HG02973 (cell line): ENCODE measurements around the gene JARID2.

Experiments used
- ATAC-seq: cut with Tn5 transposase; IDR thresholded peaks from one replicate; pipeline ENCODE4 v1.9.1; 2021; ENCODE audit warnings: moderate library complexity; ENCODE audit not compliant: unreplicated experiment

The JARID2 gene

GRCh38 chr6:15434823-15435380 lies 189.0 kb downstream of the JARID2 start:
- ATAC-seq = no peak

GRCh38 chr6:15435468-15435867 lies 189.6 kb downstream of the JARID2 start:
- ATAC-seq = no peak

- ATAC-seq = no peak
Observed at GRCh38 chr6:15436451-15436850, 190.6 kb downstream of the JARID2 start.

GRCh38 chr6:15437090-15437635 lies 191.3 kb downstream of the JARID2 start:
- no peak for ATAC-seq

- ATAC-seq = no peak
Observed at GRCh38 chr6:15439410-15440025, 193.6 kb downstream of the JARID2 start.

GRCh38 chr6:15440040-15440439 lies 194.2 kb downstream of the JARID2 start:
- no peak for ATAC-seq

- ATAC-seq = no peak
Observed at GRCh38 chr6:15441215-15441868, 195.5 kb downstream of the JARID2 start.

- no peak for ATAC-seq
Observed at GRCh38 chr6:15441981-15442380, 196.1 kb downstream of the JARID2 start.

GRCh38 chr6:15442467-15442866 lies 196.6 kb downstream of the JARID2 start:
- no peak for ATAC-seq

GRCh38 chr6:15443119-15443830 lies 197.4 kb downstream of the JARID2 start:
- ATAC-seq = no peak

GRCh38 chr6:15444081-15444731 lies 198.3 kb downstream of the JARID2 start:
- no peak for ATAC-seq

- ATAC-seq = no peak
Observed at GRCh38 chr6:15444881-15445280, 199.0 kb downstream of the JARID2 start.

- no peak for ATAC-seq
Observed at GRCh38 chr6:15447546-15448267, 201.8 kb downstream of the JARID2 start.

GRCh38 chr6:15449011-15449410 lies 203.1 kb downstream of the JARID2 start:
- no peak for ATAC-seq

GRCh38 chr6:15451738-15452137 lies 205.9 kb downstream of the JARID2 start:
- ATAC-seq = no peak

GRCh38 chr6:15452182-15452941 lies 206.5 kb downstream of the JARID2 start:
- no peak for ATAC-seq

GRCh38 chr6:15453186-15453585 lies 207.3 kb downstream of the JARID2 start:
- ATAC-seq = no peak

GRCh38 chr6:15453622-15454021 lies 207.8 kb downstream of the JARID2 start:
- no peak for ATAC-seq

GRCh38 chr6:15456422-15456821 lies 210.6 kb downstream of the JARID2 start:
- ATAC-seq = no peak
